GM18498 (cell line): Measurements from ENCODE around the gene ZNF804B.
A peak's percentile ranks its signal among the peaks of the same experiment; 100 is the strongest.

Experiments
- ATAC-seq: cut with Tn5 transposase; IDR thresholded peaks from one replicate; pipeline ENCODE4 v1.9.1; 2021; ENCODE audit warnings: mild to moderate bottlenecking, moderate library complexity; ENCODE audit not compliant: unreplicated experiment

Gene ZNF804B

GRCh38 chr7:88965371-88965770 lies 205.9 kb downstream of the ZNF804B start:
- no peak for ATAC-seq

DNA sequence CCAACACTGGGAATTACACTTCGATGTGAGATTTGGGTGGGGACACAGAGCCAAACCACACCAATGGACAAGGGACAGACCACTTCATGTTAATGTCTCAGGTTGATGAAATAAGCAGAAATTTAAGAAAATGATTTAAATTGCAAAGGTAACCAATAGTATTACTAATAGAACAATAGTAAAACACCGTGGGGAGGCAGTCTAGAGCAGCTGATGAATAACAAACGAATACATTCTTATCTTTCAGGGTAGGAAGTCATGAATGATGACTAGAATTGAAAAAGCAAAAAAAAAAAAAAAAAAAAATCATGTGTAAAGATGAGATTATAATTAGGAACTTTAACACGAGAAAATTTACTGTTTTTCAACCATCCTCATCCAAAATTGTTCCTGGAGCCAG lies 207.9 kb downstream of the ZNF804B start:
- ATAC-seq, result no peak

GRCh38 chr7:88969167-88969566 lies 209.7 kb downstream of the ZNF804B start:
- ATAC-seq, result no peak

DNA sequence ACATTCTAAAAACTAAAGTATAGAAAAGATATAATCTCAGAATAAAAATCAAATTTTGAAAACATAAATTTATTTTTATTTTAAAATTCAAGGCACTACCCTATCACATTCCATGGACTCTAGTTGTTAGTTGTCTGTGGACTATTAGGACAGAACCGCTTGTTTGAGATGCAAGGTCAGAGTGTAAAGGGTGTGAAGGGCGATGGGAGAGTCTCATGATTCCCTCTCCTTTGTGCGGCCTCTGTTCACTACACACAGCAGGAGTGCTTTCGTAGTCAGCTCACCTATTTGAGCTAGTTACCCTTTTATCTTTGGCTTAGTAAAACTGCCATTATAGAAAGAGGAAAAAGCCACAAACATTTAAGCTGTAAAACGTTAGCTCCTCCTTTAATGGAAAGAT lies 225.8 kb downstream of the ZNF804B start:
- ATAC-seq, result no peak

DNA sequence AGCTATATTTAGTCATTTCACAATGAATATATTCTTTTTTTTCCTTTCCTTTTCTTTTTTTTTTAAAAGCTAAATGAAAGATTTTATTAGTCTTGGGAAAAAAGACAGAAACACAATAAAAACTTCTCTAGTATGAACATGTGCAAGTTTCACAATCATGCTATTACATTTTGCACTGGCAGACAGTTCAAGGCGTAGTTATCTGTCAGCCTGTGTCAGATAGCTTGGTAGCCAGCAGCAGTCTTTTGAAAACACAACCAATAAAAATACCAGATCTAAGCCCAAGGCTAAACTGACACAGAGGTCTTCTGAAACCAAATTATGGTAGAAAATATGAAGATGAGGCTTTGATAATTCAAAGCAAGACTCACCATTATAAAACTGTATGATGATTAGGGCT lies 241.8 kb downstream of the ZNF804B start:
- ATAC-seq, result no peak

- ATAC-seq, result peak; percentile 83
Measured at GRCh38 chr7:89002981-89003956, 243.8 kb downstream of the ZNF804B start.

DNA sequence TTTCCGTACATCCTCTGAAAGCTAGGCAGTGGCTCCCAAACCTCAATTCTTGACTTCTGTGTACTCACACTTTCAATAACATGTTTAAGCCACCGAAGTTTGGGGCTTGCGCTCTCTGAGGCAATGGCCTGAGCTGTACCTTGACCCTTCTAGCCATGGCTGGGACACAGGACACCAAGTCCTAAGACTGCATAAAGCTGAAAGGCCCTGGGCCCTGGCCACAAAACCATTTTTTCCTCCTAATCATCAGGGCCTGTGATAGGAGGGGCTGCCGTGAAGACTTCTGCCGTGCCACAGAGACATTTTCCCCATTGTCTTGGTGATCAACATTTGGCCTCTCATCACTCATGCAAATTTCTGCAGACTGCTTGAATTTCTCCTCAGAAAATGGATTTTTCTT lies 252.5 kb downstream of the ZNF804B start:
- ATAC-seq, result no peak

GRCh38 chr7:89017695-89018094 lies 258.2 kb downstream of the ZNF804B start:
- no peak for ATAC-seq

GRCh38 chr7:89021741-89022140 lies 262.2 kb downstream of the ZNF804B start:
- no peak for ATAC-seq

DNA sequence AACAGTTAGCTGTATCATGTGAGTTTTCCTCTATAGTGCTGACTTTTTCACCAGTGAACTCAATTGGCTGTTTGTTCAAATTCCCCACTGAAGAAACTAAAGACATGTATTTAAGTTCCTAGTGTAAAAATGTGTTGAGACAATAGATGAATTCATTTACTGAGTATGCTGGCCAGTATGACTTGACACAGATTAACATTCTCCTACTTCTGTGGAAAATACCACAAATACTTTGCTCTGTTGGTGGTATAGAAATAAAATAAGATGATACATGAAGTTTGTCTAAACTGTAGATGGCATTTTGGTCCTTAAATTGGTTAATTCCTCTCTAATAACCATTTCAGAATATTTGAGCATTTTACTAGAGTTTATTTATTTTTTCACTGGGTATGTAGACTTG lies 263.7 kb downstream of the ZNF804B start:
- ATAC-seq, result no peak

GRCh38 chr7:89023877-89024276 lies 264.4 kb downstream of the ZNF804B start:
- no peak for ATAC-seq

GRCh38 chr7:89027781-89028180 lies 268.3 kb downstream of the ZNF804B start:
- no peak for ATAC-seq

DNA sequence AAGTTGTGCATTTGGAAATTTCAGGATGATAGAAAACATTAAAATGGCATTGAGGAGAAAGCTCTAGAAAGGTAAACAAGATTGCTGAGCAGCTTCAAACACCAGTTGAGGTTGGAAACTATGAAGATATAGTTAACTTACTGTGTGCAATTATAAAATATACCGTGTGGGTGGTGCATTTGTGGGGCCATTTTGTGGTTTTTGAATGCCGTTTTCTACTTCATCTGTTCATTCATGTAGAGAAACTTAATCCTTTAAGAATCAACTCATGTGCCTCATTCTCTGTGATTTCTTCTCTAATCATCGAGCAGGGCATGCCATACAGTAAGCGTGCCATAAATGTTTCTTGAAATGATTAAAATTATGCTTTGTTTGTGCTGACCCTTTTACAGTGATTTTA lies 268.8 kb downstream of the ZNF804B start:
- no peak for ATAC-seq

DNA sequence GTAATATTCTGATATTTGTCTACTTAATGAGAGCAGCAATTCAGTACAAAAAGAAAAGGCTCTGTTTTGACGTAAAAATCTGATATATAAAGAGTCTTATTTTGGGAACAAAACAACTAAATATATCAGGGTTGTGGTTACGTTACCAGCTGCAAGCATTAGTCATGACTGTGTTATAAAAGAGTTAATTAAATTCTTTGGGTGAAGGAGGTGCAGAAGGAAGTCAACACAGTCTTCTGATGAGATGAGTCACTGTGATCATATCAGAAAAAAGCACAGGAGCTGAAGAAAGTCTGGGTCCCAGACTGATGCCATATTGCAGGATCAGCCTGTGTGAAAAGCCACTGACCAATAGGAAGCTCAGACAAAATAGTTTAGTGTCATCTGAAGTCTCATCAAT lies 270.4 kb downstream of the ZNF804B start:
- no peak for ATAC-seq

DNA sequence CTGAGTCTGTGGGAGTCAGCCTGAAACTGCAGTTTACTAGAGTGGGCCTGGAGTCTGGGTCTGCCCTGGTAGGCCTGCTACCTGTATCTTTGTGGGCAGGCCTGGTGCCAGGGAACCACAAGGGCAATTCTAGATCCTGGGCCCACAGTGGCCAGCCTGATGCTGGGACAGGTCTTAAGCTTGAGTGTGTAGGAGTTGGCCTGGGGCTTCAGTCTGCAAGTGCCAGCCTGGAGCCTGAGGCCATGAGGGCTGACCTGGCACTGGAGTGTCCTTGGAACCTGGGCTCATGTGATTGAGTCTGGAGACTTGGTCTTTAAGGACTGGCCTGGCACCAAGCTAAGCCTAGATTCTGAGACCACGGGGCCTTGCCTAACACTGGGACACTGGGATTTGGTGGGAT lies 281.7 kb downstream of the ZNF804B start:
- ATAC-seq, result no peak

- ATAC-seq, result no peak
Measured at GRCh38 chr7:89042940-89043339, 283.4 kb downstream of the ZNF804B start.

GRCh38 chr7:89049043-89049442 lies 289.5 kb downstream of the ZNF804B start:
- no peak for ATAC-seq

GRCh38 chr7:89053130-89053529 lies 293.6 kb downstream of the ZNF804B start:
- no peak for ATAC-seq

GRCh38 chr7:89054361-89054760 lies 294.9 kb downstream of the ZNF804B start:
- no peak for ATAC-seq

GRCh38 chr7:89060234-89060633 lies 300.7 kb downstream of the ZNF804B start:
- no peak for ATAC-seq

DNA sequence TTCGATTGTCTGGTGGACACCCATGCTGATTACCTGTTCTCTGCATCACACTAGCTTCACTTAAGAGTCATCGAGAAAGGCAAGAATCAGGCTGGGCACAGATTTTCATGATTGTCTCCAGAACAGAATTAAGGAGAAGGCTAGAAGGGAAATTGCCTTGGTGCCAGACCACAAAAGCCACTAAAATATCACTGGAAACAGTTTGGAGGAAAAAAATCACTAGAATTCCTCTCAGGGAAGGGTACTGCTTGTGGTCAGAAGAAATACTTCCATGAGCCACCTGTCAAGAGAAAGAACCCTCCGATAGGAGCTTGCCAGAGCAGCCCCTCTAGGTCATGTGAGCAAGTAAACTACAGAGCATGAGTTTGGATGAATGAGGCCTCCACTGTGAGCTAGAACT lies 305.3 kb downstream of the ZNF804B start:
- no peak for ATAC-seq

GRCh38 chr7:89067048-89067447 lies 307.5 kb downstream of the ZNF804B start:
- no peak for ATAC-seq

DNA sequence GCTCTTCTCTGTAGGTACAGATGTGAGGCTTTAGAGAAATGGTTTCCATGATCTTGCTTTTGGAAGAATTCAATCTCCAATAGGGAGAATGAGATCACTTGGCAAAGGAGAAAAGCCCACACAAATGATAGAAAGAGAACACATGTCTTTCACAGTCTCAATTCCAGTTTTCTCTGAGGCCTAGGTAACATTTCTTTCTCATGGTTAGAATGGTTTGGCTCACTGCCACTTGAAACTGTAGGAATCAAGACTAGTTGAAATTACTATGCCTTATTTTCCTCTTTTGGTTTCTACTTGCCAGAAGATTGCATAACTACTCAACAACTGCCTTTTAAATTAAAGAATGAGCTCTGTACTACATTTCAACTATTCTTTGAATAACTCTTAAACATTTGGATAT lies 312.6 kb downstream of the ZNF804B start:
- no peak for ATAC-seq
